Measurements from ENCODE around the gene MDGA2. TPM values are rescaled to one million over a fixed set of nuclear protein-coding genes. Genes with fewer than 3 reads are reported as not detected.

The MDGA2 gene
- total RNA-seq, 1 experiment from 2014 or later, result not detected

DNA sequence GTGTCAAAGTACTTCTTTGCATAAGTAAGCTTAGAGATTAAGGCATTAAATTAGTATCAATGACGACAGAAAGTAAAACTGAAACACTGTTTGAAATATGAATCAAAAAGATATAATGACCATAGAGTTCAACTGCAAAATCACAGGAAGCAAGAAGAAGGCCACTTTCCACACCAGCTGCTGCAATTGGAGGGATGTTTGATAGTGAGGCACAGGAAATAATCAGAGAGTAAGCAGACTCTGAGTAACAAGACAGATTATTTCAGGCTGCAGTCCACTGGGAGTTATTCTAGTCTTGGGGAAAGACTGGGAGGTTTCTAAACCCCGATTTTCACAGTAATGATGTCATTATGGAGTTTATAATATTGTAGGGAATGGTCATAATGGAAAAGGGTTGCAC, 12.9 kb downstream of the MDGA2 start:
- CTCF ChIA-PET, result no interaction called here

GRCh38 chr14:47660158-47660557, 15.2 kb downstream of the MDGA2 start:
- Mint-ChIP-seq H3K27me3 (ENCODE audit: unreplicated experiment) (no peaks in the 10 kb centered on the region), H3K27ac (ENCODE audit: unreplicated experiment) (no peak overlapping the region), H3K4me1 (ENCODE audit: low read depth, unreplicated experiment) (no peaks in the 10 kb centered on the region), H3K4me3 (ENCODE audit: low read depth, unreplicated experiment) (no peak overlapping the region), H3K36me3 (ENCODE audit: insufficient read depth, unreplicated experiment) (no peaks in the 10 kb centered on the region), H3K9me3 (ENCODE audit: low read depth, unreplicated experiment) (no peaks in the 10 kb centered on the region)
- DNase-seq, result no peak
- BruUV-seq (replicated peaks), result no TSS peak
- intact Hi-C loops (cut with micrococcal nuclease; ENCODE audit: unreplicated experiment), result no loop called here
- CTCF ChIA-PET, result interaction anchor here (1.1 kb wide), 1 partner anchor 9 kb away, joined by 3 read pairs; no protein-coding TSS in a partner anchor
- TF ChIP-seq, protein P1, sequence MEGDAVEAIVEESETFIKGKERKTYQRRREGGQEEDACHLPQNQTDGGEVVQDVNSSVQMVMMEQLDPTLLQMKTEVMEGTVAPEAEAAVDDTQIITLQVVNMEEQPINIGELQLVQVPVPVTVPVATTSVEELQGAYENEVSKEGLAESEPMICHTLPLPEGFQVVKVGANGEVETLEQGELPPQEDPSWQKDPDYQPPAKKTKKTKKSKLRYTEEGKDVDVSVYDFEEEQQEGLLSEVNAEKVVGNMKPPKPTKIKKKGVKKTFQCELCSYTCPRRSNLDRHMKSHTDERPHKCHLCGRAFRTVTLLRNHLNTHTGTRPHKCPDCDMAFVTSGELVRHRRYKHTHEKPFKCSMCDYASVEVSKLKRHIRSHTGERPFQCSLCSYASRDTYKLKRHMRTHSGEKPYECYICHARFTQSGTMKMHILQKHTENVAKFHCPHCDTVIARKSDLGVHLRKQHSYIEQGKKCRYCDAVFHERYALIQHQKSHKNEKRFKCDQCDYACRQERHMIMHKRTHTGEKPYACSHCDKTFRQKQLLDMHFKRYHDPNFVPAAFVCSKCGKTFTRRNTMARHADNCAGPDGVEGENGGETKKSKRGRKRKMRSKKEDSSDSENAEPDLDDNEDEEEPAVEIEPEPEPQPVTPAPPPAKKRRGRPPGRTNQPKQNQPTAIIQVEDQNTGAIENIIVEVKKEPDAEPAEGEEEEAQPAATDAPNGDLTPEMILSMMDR (IDR thresholded peaks at IDR 0.05; ENCODE audit: unreplicated experiment), result no peak

More for the DNA sequence above, 12.9 kb downstream of the MDGA2 start:
- H3K27ac Mint-ChIP-seq (ENCODE audit: unreplicated experiment), result no peak overlapping the region
- no peaks in the 10 kb centered on the region for H3K4me1 Mint-ChIP-seq (ENCODE audit: low read depth, unreplicated experiment)
- peaks cover under 1% of the 10 kb centered on the region for H3K9me3 Mint-ChIP-seq (ENCODE audit: low read depth, unreplicated experiment)
- H3K27me3 Mint-ChIP-seq (ENCODE audit: unreplicated experiment), result no peaks in the 10 kb centered on the region
- DNase-seq, result no peak
- BruUV-seq (replicated peaks), result no TSS peak
- no peak overlapping the region for H3K4me3 Mint-ChIP-seq (ENCODE audit: low read depth, unreplicated experiment)
- intact Hi-C loops (cut with micrococcal nuclease; ENCODE audit: unreplicated experiment), result no loop called here
- no peaks in the 10 kb centered on the region for H3K36me3 Mint-ChIP-seq (ENCODE audit: insufficient read depth, unreplicated experiment)
- TF ChIP-seq, protein P1 (IDR thresholded peaks at IDR 0.05; ENCODE audit: unreplicated experiment), result no peak

- Mint-ChIP-seq H3K36me3 (ENCODE audit: insufficient read depth, unreplicated experiment) (no peaks in the 10 kb centered on the region), H3K4me1 (ENCODE audit: low read depth, unreplicated experiment) (no peaks in the 10 kb centered on the region), H3K9me3 (ENCODE audit: low read depth, unreplicated experiment) (no peaks in the 10 kb centered on the region), H3K27ac (ENCODE audit: unreplicated experiment) (no peak overlapping the region), H3K4me3 (ENCODE audit: low read depth, unreplicated experiment) (no peak overlapping the region), H3K27me3 (ENCODE audit: unreplicated experiment) (no peaks in the 10 kb centered on the region)
- BruUV-seq (replicated peaks), result no TSS peak
- TF ChIP-seq, protein P1 (IDR thresholded peaks at IDR 0.05; ENCODE audit: unreplicated experiment), result no peak
- no peak for DNase-seq
- CTCF ChIA-PET, result no interaction called here
- intact Hi-C loops (cut with micrococcal nuclease; ENCODE audit: unreplicated experiment), result no loop called here
Observed at GRCh38 chr14:47658041-47658440, 17.4 kb downstream of the MDGA2 start.

DNA sequence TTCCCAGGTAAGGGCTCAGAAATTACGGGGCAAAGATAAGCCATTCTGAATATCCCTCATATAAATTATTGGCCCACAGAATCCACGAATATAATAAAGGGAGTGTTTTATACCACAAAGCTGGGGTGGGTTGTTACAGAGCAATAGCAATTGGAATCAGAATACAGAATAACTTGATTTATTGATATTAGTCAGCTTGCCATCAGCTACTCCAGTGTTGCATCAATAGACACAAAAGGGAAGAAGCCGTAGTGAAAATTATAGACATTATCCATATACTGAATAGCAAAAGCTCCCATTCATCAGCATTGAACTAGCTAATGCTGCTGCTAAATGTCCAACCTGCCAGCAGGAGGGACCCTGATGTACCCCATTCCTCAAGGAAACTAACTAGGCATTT, 18.3 kb downstream of the MDGA2 start:
- TF ChIP-seq, protein P1 (IDR thresholded peaks at IDR 0.05; ENCODE audit: unreplicated experiment), result no peak
- BruUV-seq (replicated peaks), result no TSS peak
- no peak for DNase-seq
- Mint-ChIP-seq H3K27ac (ENCODE audit: unreplicated experiment) (no peak overlapping the region), H3K9me3 (ENCODE audit: low read depth, unreplicated experiment) (no peaks in the 10 kb centered on the region), H3K27me3 (ENCODE audit: unreplicated experiment) (no peaks in the 10 kb centered on the region), H3K36me3 (ENCODE audit: insufficient read depth, unreplicated experiment) (no peaks in the 10 kb centered on the region), H3K4me1 (ENCODE audit: low read depth, unreplicated experiment) (no peaks in the 10 kb centered on the region), H3K4me3 (ENCODE audit: low read depth, unreplicated experiment) (no peak overlapping the region)
- CTCF ChIA-PET, result no interaction called here
- intact Hi-C loops (cut with micrococcal nuclease; ENCODE audit: unreplicated experiment), result no loop called here
